ENCODE data around the gene STX10. TPM values are rescaled to one million over a fixed set of nuclear protein-coding genes. Genes with fewer than 3 reads are reported as not detected.

STX10 gene
- total and polyA plus RNA-seq, 9 of the 15 experiments (the other 6 are each of a cell fraction or from before 2014, with no cell fraction given), result 0.51 to 66.3 (median 31.0) TPM

DNA sequence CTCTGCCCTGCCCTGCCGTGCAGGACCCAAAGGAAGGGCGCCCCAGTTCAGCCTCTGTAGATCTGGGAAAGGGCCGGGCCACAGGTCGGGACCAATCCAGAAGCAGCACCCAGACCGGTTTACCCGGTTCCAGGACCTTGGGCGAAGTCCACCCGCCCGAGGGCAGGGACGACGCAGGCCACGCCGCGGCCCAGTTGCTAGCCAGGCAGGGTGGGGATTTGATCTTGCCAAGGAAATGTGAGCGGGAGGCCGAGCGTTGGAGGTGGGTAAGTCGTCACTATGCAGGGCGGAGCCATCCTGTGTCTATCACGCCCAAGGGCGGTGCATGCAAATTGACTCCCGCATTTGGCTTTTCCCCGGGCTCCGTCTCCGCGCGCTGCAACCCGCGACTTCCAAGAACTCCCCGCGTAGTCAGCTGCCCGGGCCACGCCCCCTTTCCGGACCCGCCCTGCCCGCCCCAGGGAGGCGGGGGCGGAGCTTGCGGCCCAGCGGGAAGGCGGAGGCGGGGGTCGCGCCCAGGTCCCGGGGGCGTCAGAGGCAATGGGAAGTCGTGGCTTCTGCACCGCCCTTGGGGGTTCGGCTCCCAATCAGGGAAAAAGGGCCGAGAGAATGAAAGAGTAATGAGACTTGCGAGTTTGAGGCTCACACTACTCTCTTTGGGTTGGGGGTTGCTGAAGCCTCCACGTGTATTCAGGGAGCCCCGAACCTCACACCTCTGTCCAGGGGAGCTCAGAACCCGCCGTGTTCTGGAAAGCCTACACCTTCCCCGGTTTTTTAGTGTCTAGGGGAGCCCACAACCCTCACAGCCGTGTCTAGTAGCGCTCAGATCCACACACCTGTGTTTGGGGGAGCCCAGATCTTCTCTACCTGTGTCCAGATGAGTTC, 12.8 kb upstream of the STX10 start (continued):
- TF ChIP-seq, protein P1, sequence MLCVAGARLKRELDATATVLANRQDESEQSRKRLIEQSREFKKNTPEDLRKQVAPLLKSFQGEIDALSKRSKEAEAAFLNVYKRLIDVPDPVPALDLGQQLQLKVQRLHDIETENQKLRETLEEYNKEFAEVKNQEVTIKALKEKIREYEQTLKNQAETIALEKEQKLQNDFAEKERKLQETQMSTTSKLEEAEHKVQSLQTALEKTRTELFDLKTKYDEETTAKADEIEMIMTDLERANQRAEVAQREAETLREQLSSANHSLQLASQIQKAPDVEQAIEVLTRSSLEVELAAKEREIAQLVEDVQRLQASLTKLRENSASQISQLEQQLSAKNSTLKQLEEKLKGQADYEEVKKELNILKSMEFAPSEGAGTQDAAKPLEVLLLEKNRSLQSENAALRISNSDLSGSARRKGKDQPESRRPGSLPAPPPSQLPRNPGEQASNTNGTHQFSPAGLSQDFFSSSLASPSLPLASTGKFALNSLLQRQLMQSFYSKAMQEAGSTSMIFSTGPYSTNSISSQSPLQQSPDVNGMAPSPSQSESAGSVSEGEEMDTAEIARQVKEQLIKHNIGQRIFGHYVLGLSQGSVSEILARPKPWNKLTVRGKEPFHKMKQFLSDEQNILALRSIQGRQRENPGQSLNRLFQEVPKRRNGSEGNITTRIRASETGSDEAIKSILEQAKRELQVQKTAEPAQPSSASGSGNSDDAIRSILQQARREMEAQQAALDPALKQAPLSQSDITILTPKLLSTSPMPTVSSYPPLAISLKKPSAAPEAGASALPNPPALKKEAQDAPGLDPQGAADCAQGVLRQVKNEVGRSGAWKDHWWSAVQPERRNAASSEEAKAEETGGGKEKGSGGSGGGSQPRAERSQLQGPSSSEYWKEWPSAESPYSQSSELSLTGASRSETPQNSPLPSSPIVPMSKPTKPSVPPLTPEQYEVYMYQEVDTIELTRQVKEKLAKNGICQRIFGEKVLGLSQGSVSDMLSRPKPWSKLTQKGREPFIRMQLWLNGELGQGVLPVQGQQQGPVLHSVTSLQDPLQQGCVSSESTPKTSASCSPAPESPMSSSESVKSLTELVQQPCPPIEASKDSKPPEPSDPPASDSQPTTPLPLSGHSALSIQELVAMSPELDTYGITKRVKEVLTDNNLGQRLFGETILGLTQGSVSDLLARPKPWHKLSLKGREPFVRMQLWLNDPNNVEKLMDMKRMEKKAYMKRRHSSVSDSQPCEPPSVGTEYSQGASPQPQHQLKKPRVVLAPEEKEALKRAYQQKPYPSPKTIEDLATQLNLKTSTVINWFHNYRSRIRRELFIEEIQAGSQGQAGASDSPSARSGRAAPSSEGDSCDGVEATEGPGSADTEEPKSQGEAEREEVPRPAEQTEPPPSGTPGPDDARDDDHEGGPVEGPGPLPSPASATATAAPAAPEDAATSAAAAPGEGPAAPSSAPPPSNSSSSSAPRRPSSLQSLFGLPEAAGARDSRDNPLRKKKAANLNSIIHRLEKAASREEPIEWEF (CRISPR knock-in tag; IDR thresholded peaks at IDR 0.05), result no peak
- 0 out of 4 replicates have a peak, but pooled peaks of 1 of the 2 experiments have one; percentile 35 for TF ChIP-seq SIN3A (IDR thresholded peaks at IDR 0.05; ENCODE audit: borderline replicate concordance in 2 of 2, control insufficient read depth in 1 of 2, low read depth in 2 of 2, low read length in 2 of 2)
- TF ChIP-seq TSC22D4 (tag; IDR thresholded peaks at IDR 0.05), result no peak
- TF ChIP-seq, protein P2, sequence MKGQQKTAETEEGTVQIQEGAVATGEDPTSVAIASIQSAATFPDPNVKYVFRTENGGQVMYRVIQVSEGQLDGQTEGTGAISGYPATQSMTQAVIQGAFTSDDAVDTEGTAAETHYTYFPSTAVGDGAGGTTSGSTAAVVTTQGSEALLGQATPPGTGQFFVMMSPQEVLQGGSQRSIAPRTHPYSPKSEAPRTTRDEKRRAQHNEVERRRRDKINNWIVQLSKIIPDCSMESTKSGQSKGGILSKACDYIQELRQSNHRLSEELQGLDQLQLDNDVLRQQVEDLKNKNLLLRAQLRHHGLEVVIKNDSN (CRISPR knock-in tag; IDR thresholded peaks at IDR 0.05), result peak; percentile 57; the same call in 1 of the 2 replicates
- TF ChIP-seq, protein P3, sequence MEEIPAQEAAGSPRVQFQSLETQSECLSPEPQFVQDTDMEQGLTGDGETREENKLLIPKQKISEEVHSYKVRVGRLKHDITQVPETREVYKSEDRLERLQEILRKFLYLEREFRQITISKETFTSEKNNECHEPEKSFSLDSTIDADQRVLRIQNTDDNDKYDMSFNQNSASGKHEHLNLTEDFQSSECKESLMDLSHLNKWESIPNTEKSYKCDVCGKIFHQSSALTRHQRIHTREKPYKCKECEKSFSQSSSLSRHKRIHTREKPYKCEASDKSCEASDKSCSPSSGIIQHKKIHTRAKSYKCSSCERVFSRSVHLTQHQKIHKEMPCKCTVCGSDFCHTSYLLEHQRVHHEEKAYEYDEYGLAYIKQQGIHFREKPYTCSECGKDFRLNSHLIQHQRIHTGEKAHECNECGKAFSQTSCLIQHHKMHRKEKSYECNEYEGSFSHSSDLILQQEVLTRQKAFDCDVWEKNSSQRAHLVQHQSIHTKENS (CRISPR knock-in tag; IDR thresholded peaks at IDR 0.05), result no peak
- TF ChIP-seq JUND (IDR thresholded peaks at IDR 0.05; ENCODE audit: borderline replicate concordance, low read depth, low read length), result peak; percentile 61; the same call in 1 of the 2 replicates
- peak; percentile 58; the same call in 1 of the 3 replicates for TF ChIP-seq JUND (tag; IDR thresholded peaks at IDR 0.05; ENCODE audit: borderline replicate concordance, low read depth, low read length)
- TF ChIP-seq OTX1 (CRISPR knock-in tag; IDR thresholded peaks at IDR 0.05), result 0 out of 2 replicates have a peak, but pooled peaks have one; percentile 37
- no peak for TF ChIP-seq PTRF (tag; IDR thresholded peaks at IDR 0.05)
- peak; percentile 49 for TF ChIP-seq HNRNPLL (IDR thresholded peaks at IDR 0.05; ENCODE audit: low read depth, low read length, poor library complexity, severe bottlenecking)
- 0 out of 2 replicates have a peak, but pooled peaks have one; percentile 2 for TF ChIP-seq ZNF584 (CRISPR knock-in tag; IDR thresholded peaks at IDR 0.05; ENCODE audit: low read depth)
- TF ChIP-seq, protein P4, sequence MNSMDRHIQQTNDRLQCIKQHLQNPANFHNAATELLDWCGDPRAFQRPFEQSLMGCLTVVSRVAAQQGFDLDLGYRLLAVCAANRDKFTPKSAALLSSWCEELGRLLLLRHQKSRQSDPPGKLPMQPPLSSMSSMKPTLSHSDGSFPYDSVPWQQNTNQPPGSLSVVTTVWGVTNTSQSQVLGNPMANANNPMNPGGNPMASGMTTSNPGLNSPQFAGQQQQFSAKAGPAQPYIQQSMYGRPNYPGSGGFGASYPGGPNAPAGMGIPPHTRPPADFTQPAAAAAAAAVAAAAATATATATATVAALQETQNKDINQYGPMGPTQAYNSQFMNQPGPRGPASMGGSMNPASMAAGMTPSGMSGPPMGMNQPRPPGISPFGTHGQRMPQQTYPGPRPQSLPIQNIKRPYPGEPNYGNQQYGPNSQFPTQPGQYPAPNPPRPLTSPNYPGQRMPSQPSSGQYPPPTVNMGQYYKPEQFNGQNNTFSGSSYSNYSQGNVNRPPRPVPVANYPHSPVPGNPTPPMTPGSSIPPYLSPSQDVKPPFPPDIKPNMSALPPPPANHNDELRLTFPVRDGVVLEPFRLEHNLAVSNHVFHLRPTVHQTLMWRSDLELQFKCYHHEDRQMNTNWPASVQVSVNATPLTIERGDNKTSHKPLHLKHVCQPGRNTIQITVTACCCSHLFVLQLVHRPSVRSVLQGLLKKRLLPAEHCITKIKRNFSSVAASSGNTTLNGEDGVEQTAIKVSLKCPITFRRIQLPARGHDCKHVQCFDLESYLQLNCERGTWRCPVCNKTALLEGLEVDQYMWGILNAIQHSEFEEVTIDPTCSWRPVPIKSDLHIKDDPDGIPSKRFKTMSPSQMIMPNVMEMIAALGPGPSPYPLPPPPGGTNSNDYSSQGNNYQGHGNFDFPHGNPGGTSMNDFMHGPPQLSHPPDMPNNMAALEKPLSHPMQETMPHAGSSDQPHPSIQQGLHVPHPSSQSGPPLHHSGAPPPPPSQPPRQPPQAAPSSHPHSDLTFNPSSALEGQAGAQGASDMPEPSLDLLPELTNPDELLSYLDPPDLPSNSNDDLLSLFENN (IDR thresholded peaks at IDR 0.05; ENCODE audit: low read depth in 2 of 2, low read length in 2 of 2), result no peak
- TF ChIP-seq BRD4 (IDR thresholded peaks at IDR 0.05), result peak; percentile 18; the same call in 1 of the 2 replicates
- peak; percentile 89; the same call in 1 of the 2 replicates for TF ChIP-seq KLF13 (tag; IDR thresholded peaks at IDR 0.05; ENCODE audit: borderline replicate concordance, low read depth)

All from K562 (cell line).